Osteocyte (in vitro differentiated cells): ENCODE data around the gene PTPRD. TPM values are rescaled to one million over a fixed set of nuclear protein-coding genes. Genes with fewer than 3 reads are reported as not detected.

Experiments used
- DNase-seq: peaks from one replicate; pipeline ENCODE4 v3.0.0; 2021; ENCODE audit warnings: mixed read lengths; ENCODE audit not compliant: unreplicated experiment; ENCODE audit errors: extremely low spot score
- H3K27ac Mint-ChIP-seq: one replicate; pipeline ENCODE4 v1.8.0; 2021; ENCODE audit warnings: mild to moderate bottlenecking, mixed read lengths; ENCODE audit not compliant: unreplicated experiment
- H3K27me3 Mint-ChIP-seq: one replicate; pipeline ENCODE4 v1.8.0; 2021; ENCODE audit warnings: mixed read lengths; ENCODE audit not compliant: unreplicated experiment
- H3K36me3 Mint-ChIP-seq: one replicate; pipeline ENCODE4 v1.8.0; 2021; ENCODE audit warnings: mixed read lengths; ENCODE audit not compliant: unreplicated experiment
- H3K4me1 Mint-ChIP-seq: one replicate; pipeline ENCODE4 v1.8.0; 2021; ENCODE audit warnings: mixed read lengths; ENCODE audit not compliant: unreplicated experiment
- H3K4me3 Mint-ChIP-seq: one replicate; pipeline ENCODE4 v1.8.0; 2021; ENCODE audit warnings: mild to moderate bottlenecking, moderate library complexity, mixed read lengths; ENCODE audit not compliant: unreplicated experiment
- H3K9me3 Mint-ChIP-seq: one replicate; pipeline ENCODE4 v1.8.0; 2021; ENCODE audit warnings: mixed read lengths; ENCODE audit not compliant: unreplicated experiment
- total RNA-seq: library from RNA; stranded (reverse); gene quantifications from 2 replicates; pipeline ENCODE4 v1.2.1, GENCODE V29; 2021
- TF ChIP-seq, protein P1 (sequence below): fragments of 200-600 bp; sonication (generic); IDR thresholded peaks from 2 replicates; pipeline ENCODE4 v1.5.0; 2021; ENCODE audit warnings: antibody characterized with exemption, mild to moderate bottlenecking, moderate library complexity

Gene PTPRD
- total RNA-seq, 1 donor from 2014 or later = 5.4 TPM

DNA sequence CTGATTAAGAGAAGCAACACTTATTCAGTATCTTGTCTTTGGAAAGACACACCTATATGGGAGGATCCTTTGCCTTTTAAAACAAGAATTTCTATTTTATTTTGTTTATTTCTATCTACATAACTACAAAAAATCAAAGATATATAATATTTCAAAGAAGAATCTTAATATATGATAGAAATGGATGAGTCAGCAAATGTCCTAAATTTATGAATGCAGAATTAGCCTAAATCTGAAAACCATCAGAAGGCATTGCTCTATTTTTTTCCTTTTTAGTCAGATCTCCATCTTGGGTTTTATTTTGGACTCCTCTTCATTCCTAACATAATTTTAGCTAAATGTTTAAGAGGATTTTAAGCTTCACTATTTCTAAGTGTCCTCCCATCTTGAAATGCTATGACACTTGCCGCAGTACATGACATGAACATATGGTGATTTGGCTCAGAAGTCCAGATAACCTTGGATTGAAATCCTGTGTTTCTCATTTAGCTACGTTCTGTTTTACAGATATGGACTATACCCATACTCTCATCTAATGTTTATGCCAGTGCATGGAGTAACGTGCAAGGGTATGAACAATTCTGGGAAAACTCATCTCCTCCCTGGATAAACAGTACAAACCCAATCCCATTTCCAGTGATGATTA, 1490.4 kb downstream of the PTPRD start:
- TF ChIP-seq, protein P1, sequence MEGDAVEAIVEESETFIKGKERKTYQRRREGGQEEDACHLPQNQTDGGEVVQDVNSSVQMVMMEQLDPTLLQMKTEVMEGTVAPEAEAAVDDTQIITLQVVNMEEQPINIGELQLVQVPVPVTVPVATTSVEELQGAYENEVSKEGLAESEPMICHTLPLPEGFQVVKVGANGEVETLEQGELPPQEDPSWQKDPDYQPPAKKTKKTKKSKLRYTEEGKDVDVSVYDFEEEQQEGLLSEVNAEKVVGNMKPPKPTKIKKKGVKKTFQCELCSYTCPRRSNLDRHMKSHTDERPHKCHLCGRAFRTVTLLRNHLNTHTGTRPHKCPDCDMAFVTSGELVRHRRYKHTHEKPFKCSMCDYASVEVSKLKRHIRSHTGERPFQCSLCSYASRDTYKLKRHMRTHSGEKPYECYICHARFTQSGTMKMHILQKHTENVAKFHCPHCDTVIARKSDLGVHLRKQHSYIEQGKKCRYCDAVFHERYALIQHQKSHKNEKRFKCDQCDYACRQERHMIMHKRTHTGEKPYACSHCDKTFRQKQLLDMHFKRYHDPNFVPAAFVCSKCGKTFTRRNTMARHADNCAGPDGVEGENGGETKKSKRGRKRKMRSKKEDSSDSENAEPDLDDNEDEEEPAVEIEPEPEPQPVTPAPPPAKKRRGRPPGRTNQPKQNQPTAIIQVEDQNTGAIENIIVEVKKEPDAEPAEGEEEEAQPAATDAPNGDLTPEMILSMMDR = no peak
- no peaks in the 10 kb centered on the region for H3K9me3 Mint-ChIP-seq
- no peak overlapping the region for H3K4me3 Mint-ChIP-seq
- no peak for DNase-seq
- H3K4me1 Mint-ChIP-seq = no peaks in the 10 kb centered on the region
- no peaks in the 10 kb centered on the region for H3K27me3 Mint-ChIP-seq
- no peaks in the 10 kb centered on the region for H3K36me3 Mint-ChIP-seq
- H3K27ac Mint-ChIP-seq = no peak overlapping the region

DNA sequence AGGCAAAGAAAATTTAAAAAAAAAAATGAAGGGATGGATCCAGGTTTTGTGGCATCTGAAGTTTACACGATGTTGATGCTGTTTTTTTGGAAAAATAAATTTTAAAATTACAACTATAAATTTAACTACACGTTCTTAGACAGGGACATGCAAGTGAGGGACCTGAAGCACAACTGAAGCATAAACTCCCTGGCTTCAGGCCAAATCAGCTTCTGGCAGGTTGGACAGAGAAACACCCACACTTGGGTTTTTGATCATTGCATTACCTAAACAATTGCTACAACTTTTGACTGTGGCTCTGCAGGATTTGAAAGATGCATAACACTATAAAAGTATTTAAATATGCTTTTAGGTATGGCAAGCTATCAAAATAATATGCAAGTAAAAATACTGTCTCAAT, 1494.9 kb downstream of the PTPRD start:
- Mint-ChIP-seq H3K4me3 (no peak overlapping the region), H3K27me3 (no peaks in the 10 kb centered on the region), H3K4me1 (no peaks in the 10 kb centered on the region), H3K27ac (no peak overlapping the region), H3K9me3 (no peaks in the 10 kb centered on the region), H3K36me3 (no peaks in the 10 kb centered on the region)
- no peak for DNase-seq
- TF ChIP-seq, protein P1 = no peak

DNA sequence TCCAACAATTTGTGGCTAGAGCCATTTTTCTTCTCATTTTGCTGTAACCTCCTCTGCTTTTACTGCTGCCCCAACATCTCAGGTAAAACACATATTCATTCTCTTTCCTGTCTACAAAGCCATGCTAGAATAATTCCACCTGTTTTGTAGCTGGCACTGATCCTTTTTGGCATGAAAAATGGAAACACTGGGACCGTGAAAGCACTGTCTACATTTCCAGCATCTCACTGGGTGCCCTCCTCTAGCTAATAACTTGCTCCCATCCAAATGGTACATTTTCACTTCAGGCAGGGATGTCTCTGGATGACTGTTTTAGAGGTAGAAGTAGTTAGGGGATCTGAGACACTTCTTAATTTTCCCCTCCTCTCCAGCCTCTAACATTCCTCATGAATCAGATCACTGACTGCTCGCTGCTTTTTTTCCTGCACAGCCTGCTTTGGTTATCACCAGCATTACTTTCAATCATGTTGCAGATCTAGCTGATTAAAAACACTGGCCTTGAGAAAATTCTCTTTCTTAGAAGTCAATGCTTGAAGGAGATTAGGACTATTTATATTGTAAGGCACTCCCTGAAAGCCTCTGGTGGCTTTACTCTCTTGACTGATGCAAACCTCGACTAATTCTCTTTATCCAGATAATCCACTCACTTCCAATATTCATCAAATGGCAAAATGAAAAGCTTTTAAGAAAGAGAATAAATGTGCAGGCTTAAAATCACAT, 1500.6 kb downstream of the PTPRD start:
- Mint-ChIP-seq H3K27ac (no peak overlapping the region), H3K36me3 (no peaks in the 10 kb centered on the region), H3K27me3 (no peaks in the 10 kb centered on the region), H3K4me3 (no peak overlapping the region), H3K4me1 (no peaks in the 10 kb centered on the region), H3K9me3 (no peaks in the 10 kb centered on the region)
- DNase-seq = no peak
- TF ChIP-seq, protein P1 = no peak

DNA sequence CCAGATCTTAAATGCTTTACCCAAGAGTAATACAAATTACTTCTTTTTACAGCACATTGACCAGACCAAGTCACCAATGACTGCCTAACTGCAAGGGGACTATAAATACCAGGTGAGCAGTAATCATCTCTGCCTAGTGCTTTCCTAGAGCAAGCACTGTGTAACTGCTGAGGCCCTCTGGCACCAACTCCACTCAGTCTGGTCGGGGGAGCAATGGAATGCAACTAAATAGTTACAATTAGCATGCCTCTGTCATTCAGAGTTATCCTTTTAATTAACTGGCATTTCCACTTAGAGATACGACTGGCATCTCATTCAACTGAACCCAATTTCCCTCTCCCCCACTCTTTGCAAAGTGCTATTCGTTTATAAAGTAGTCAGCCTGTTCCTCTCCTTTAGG, 1504.2 kb downstream of the PTPRD start:
- H3K27ac Mint-ChIP-seq = no peak overlapping the region
- no peak overlapping the region for H3K4me3 Mint-ChIP-seq
- no peaks in the 10 kb centered on the region for H3K9me3 Mint-ChIP-seq
- H3K27me3 Mint-ChIP-seq = no peaks in the 10 kb centered on the region
- no peak for DNase-seq
- H3K4me1 Mint-ChIP-seq = no peaks in the 10 kb centered on the region
- H3K36me3 Mint-ChIP-seq = no peaks in the 10 kb centered on the region
- TF ChIP-seq, protein P1 = no peak

DNA sequence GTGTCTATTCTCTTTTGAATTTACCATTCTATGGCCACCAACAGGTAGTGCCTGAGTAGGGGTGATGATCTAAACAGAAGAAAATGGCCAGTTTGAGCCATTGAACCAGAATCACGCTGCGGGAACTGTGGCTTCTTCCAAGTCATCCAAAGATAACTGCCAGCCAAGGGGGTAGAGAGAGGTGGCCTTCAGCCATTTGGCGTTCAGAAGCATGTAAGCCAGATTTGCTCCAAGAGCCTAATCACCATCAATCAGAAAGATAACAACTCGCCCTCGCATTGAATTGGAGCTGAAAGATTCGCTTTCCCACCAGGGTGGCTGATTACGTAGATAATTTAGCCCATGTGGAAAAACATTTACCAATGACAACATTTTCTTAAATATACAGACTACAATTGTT, 1510.5 kb downstream of the PTPRD start:
- Mint-ChIP-seq H3K4me1 (no peaks in the 10 kb centered on the region), H3K4me3 (no peak overlapping the region)
- TF ChIP-seq, protein P1 = no peak

More for the DNA sequence above, 1510.5 kb downstream of the PTPRD start:
- Mint-ChIP-seq H3K27ac (no peak overlapping the region), H3K36me3 (no peaks in the 10 kb centered on the region), H3K27me3 (peaks cover 3% of the 10 kb centered on the region), H3K9me3 (no peaks in the 10 kb centered on the region)
- DNase-seq = no peak
